Activated CD8-positive, alpha-beta memory T cell treated with anti-CD3 and anti-CD28 coated beads, Interleukin-2, amount 50 U/mL, for 4 hours (primary cell): ENCODE measurements around the gene SPTBN5.

ENCODE experiments used
- DNase-seq: peaks from one replicate; pipeline ENCODE4 v3.0.0-alpha.2; 2020

The SPTBN5 gene

DNA sequence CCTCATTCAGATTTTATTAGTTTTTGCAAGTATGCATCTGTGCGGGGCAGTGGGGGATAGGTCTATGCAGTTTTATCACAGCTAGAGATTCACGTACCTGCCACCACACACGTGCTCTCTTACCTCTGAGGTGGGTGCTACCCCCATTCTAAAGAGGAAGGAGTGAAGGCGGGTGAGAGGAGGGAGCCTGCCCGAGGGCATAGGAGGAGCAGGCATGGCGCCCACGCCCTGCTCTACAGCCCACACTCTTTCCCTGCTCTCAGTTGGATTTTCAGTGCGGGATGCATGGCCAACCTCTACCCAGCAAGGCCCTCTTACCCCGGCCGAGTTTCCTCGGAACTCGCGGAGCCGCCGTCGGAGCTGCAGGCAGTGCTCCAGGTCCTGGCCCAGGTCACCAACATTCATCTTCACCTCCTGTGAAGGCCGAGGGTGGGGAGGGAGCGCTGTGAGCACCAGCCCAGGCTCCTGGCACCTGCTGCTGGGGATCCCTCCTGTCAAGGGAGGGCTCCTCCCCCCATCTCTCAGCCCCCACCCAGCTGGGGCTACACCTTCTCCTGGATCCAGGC is 28.3 kb downstream of the SPTBN5 start:
- DNase-seq, result no peak

DNA sequence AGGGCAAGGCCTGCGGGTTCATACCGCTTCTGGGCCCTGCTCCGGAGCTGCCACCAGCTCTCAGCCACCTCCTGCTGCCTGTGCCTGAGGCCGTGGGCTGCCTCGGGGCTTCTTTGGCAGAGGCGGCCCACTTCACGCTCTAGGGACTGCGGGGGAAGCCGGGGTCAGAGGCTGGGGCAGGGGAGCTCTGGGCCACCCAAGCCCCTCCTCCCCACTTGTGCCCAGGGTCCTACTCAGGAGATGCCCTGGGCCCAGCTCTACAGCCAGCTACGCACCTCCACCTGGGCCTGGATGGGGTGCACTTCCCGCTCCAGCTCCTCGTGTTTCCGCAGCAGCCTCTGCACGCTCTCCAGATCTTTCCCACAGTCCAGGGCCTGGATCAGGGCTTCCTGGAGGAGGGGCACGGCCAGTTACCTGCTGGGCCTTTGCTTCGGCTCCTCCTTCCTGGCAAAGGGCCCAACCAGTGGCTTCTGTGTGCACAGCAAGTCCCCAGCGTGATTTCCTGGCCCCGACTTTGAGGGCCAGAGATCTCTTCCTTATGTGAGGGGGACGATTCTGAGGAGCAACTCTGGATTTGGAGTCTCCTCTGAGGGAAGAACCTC is 31.2 kb downstream of the SPTBN5 start:
- no peak for DNase-seq

DNA sequence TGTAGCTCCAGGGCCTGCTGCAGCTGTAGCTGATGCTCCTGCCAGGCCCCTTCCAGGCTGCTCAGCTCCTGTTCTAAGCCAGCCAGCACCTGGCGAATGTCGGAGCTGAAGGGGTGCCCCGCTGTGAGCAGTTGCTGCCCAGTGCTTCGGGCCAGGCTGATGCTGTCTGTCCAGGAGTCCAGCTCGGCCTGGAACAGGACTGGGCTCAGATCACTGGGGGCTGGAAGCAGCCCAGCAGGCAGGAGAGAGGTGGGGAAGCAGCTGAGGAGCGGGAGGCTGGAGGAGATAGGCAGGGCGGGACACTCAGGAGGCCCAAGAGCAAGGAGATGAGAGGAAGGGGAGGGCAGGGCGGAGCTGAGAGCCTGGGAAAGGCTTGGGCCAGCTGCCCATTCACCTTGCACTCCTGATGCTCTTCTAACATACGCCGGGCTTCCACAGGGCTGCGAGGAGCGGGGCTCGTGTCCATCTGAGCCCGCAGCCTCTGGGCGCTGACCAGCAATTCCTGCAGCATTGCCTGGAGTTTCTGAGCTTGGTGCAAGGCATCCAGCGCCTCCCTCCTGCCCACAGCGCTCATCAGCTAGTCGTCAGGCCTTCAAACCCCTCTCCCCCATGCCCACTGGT is 32.0 kb downstream of the SPTBN5 start:
- DNase-seq, result no peak

DNA sequence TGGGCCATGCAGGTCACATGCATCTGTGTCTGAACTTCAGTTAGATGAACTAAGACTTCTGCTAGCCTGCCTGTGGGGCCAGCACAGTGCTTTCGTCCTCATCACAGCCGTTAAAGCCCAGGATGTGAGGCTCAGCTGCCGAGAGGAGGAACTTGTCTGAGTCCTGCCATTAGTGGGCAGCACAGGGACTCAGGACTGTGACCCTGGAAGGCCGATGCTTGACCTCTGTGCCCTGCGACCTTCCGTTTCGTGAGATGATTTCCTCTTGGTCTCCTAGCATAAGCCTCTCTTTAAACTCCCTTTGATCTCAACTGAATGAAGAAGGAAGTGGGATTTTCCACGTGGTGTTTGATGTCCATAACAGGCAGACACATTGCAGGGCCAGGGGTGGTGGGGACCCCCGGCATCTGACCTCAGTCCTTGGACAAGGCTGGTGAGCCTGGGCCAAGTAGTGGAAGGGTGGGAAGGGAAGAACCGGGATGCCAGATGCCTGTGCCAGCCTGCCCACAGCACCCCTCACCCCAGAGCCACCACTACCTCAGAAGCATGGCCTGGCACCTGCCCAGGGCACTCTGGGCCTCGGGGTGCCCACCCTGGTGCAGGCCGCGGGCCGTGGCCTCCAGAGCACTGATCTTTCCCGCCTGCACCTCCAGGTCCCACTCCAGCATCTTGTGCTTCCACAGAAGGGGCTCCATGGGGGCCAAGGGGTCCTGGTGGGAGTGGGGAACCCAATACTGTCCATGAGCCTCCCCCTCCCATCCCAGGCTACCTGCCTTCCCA is 33.6 kb downstream of the SPTBN5 start:
- no peak for DNase-seq

DNA sequence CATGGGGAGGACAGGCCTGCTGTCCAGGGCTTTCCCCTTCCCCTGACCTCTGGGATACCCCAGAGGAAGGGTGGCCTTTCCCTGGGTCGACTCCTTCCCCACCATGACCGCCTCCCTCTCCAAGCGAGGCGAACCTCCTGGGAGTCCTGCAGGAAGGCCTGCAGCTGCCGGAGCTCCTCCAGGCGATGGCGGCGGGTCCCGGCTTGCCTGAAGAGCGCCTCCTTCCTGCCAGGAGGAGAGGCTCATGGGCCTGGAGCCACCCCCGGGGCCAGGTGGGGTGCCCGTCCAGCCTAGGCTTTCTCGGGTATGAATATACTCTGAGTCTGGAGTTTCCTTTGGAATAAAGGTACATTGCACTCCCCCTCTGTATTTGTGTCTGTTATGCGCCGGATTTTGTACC is 35.1 kb downstream of the SPTBN5 start:
- no peak for DNase-seq

DNA sequence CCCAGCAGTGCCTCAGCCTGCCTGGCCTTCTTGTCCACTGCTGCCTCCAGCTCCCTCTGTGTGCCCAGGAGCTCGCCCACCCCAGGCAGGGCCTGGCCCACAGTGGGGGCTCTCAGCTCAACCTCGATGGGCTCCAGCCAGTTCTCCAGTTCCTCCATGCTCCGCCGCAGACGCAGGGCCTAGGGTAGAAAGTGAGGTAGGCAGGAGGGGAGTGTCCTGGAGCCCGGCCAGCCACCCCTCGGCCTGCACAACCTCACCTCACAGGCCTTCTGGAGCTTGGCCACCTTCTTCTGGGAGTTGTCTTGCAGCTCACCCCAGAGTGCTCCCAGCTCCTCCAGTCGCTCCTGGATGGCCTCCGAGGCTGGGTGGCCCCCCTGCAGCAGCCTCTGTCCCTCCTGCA is 36.5 kb downstream of the SPTBN5 start:
- no peak for DNase-seq

DNA sequence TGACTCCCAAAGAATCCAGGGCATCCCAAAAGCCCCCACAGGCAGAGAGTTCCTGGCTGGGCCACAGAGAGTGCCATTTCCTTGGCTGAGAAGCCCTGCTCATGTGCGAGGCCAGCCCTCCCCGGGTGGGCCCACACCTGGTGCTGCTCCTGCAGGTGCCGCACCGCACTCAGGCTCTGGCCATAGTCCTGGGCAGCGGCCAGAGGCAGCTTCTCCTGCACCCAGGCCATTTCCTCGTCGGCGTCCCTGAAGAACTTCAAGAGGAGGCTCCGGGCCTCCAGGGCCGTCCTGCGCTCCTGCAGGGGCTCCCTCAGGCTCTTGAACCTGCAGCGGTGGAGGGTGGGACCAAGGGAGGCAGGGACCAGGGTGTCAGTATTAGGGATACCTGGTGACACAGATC is 37.1 kb downstream of the SPTBN5 start:
- no peak for DNase-seq

DNA sequence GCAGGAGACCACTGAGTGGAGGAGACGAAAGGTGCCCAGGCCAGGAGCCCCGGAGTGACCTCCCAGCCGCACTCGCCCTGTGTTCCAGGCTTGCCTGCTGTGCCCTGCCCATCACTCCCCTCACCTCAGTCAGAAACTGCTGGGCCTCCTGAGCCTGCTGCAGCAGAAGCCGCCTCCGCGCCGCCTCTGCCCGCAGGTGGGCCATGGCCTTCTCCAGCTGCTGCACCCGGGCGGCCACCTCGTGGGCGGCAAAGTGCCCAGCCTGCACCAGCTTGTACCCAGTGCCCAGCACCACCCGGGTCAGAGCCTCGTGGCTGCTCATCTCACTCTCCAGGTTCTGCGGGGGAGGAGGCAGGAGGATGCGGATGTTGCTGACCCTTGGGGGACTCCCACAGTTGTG is 37.6 kb downstream of the SPTBN5 start:
- no peak for DNase-seq

DNA sequence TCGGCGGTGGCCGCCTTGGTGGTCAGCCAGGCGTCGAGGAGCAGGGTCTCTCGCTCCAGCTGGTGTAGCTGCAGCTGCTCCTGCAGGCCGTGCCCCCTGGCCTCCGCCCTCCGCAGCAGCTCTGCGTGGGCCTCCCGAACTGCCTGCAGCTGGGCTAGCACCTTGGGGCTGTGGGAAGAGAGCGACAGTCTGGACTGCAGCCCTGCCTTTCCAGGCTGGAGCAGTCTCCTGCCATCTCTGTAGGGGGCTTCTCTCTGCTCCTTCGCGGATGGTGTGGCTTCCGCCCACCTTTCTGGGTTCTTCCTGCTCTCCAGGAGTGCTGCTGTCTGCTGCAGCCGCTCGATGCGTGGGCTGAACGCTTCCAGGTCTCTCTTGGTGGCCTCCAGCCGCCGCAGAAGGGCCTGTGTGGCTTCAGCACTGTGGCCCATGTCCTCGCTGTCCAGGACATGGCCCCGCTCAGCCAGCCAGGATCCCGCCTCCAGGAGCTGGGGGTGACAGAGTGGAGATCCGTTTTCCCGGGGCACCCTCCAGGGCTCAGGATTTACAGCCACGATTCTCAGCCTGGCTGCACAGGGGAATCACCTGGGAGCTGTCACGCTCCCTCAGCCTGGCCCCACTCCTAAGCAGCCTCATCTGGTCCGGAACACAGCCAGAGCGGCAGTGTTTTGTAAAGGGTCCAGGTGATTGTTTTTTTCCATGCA is 38.4 kb downstream of the SPTBN5 start:
- no peak for DNase-seq

DNA sequence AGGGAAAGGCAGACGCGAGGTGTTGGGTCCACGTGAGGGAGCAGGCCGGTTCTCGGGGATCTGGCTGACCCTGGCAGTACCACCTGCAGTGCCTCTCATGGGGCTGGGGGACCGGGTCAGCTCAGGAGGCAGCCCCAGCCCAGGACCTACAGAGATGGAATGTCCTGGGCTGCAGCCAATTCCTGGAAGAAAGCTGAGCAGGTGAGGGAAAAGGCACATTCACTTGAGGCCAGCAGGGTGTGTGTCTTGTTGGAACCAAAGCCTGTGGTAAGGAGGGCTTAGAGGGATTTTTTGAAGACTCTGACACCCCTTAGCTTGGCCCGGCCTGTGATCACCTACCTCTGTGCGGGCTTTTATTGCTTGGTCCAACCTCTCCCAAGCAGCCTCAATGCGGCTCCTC is 39.4 kb downstream of the SPTBN5 start:
- no peak for DNase-seq

DNA sequence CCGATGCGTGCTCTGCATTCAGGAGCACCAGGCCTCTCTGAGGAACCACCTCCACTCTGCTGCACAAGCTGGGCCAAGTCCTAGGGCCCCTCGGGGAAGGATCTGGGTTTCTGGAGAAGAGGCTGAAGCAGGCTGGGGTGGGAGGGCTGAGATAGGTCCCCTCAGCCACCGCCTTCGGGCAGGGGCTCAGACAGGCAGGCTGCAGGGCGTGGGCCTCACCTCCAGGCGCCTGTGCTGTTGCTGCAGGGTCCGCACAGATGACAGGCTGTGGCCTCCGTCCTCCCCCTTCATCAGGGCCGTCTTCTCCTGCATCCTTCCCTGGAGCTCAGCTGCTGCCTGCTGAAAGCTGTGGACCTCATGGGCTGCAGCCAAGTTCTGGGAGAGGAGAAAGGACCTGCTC is 40.0 kb downstream of the SPTBN5 start:
- DNase-seq, result no peak

DNA sequence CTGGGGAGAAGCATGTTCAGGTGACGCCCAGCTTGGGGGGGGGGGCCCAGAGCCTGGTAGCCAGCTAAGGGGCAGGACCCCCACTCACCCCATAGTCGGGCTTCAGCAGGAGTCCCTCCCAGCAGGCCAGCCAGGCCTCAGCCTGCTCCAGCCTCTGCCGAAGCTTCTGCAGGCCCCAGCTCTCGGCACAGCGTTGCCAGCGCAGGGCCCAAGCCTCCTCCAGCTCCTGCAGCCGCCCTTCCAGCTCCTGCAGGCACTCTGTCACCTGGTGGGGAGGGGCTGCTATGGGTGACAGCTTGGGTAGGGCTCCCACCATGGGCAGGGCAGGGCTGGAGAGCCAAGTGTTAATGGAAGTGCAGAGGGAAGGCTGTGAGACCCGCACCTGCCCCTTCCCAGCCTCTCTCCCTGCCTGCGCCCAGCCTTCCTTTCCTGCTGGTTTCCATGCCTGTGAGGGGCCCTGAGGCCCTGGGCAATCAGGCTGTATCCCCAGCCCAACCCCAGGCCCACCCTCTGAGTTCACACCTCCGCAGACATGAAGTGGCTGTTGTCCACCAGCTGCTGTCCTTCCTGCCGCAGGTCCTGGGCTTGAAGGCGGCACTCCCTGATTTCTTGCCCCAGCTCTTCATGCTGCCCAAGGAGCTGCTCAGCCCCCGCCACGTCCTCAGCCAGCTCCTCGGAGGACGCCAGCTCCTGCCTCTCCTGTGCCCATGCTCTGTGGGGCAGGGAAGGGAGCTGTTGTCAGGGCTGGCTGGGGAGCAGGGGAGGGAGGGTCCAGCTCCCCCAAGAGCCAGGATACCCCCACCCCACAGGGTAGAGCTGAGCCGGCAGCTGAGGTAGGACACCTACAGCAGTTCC is 40.9 kb downstream of the SPTBN5 start:
- no peak for DNase-seq

DNA sequence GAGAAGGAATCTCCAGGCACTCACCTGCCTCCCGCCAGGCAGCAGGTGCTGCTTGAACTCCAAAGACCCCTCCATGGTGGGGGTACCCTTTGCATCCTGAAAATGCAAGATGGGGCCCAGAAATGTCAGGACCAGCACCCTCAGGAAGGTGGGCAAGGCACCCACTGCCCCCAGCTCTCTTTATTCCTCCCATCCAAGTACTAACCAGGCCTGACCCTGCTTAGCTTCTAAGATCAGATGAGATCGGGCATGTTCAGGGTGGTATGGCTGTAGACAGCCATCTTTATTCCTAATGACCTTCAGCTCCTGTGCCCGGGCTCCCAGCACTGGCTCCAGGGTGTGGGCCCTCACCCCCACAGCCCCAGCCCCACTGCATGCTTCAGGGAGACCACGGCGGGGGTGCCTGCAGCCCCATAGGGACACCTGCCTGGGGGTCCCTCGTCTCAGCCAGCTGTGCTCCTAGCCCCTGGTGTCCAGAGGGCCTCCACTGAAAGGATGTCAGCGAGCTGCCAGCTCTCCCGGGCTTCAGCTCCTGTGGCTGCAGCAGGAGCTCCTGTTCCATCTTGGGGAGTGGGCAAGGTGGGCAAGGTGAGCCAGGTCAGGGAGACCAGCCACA is 42.0 kb downstream of the SPTBN5 start:
- DNase-seq, result no peak

DNA sequence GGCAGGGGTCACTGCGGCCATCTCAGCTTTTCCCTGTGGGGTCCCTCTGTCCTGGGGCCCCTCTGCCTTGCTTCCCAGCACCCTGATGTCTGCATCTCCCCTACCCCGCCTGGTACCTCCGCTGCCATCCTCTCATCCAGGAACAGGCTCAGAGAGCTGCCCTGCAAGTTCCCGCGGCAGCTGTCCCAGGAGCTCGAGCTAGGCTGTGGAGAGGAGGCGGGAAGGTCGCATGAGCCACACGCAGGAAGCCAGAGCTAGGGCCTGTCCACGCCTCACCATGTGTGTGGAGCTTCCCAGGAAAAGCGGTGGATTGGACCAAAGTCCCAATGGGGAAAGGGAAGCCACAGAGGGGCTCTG is 42.7 kb downstream of the SPTBN5 start:
- DNase-seq, result no peak

DNA sequence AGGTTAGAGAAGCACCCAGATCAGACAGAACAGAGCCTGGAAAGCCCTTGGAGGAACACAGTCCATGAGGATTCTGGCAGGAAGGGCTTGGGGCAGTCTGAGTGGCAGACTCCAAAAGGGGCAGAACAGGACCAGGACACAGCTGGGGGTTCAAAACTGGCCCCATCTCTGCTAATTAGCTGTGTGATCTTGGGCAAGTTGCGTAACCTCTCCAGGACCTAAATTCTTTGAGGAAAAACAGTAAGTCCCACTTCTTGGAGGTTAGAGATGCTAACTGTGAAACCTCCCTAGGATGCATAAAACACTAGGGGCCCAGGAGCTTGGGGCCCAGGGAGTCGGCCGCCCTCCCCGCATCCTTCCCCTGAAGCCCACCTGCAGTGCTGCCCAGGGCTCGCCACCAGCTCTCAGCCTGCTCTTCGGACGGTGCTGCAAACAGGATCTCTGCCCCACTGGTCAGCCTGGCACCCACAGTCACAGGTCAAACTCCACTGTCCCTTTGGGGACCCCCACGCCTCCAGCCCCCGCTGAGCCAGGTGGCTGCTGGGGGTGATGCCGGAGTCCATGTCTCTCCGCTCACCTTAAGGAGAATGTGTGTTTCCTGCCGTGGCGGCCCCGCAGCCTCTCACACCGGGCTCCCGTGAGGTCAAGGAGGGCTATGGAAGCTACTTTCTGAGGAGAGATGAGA is 43.2 kb downstream of the SPTBN5 start:
- DNase-seq, result no peak

DNA sequence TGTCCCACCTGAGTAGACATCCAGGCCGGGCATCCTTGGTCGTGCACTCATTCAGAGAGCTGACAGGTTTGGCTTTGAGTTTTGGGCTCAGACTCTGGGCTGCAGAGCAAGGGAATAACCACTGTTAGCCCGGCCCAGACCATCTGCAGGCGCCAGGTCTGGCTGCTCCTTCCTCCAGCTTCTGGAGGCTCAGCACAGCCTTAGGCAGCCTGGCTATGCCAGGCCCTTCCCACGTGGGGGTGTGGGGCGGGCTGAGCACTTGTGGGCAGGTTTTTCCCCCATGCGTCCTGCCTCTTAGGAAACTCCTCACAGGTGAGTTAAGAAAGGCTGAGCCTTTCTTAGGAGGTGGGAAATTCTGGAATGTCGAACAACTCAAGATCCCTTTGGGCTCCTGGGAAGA is 44.0 kb downstream of the SPTBN5 start:
- no peak for DNase-seq

DNA sequence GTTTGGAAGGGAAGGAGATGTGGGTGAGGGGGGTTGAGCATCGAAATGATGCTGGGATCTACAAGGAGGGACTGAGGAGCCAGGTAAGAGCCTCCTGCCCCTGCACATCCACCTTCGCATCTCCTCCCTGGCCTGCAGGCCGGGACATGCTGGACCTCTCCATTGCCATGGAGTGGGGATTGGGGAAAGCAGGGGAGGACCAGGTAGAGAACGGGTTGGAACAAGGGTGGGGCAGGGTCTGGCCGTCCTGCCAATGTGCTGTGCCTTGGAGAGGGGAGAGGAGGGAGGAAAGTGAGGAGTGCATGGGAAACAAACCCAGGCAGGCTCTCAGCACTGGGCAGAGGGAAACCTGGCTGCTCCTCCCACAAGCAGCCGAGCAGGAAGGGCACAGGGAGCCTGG is 44.6 kb downstream of the SPTBN5 start:
- DNase-seq, result no peak

DNA sequence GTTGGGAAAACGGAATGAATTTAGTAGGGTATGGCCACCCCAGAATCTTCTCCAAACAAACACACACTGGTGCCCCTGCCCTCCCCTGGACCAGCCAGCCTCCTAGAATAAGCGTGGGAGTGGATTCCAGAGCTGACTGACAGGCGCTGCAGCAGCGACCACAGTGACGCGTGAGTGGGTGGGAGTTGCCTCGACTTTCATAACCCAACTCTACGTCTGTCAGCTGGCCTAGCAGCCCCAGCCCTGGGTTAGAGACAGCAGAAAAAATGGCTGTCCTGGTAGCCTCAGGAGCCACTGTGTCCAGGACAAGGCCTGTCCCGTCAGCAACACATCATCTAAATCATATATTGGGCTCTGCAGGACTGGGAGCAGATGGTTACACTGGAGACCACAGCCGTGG is 45.2 kb downstream of the SPTBN5 start:
- DNase-seq, result no peak

DNA sequence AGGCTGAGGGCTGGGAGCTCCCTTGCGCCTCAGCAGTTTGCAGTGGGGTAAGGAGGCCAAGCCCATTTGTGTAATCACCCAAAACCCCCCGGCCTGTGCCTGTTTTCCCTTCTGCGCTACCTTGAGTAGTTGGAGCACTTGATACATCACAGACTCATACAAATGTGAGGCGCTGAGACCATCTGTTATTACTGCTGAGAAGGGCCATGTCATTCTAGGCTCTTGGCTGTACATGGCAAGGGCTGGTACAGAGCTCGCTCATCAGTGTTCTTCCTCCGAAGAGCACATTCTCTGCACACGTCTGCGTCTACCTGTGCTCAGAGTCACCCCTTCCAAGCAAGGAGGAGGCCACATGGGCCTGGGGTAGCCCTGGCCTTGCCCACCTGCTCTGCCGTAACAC is 45.9 kb downstream of the SPTBN5 start:
- DNase-seq, result no peak

DNA sequence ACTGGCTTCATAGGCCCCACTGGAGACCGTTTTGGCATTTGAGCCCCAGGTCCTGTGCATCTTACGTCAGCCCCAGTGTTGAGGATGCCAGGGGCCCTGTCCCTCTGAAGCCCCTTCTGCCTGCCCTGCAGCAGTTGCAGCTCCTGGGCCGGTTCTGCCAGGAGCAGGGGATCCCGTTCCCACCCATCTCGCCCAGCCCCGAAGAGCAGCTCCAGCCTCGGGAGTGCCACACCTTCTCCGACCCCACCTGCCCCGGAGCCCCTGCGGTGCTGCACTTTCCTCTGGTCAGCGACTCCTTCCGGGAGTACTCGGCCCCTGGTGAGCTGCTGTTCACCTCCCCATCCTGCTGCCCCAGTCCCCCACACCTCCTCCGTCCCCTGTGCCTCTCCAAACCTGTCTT is 46.6 kb downstream of the SPTBN5 start:
- no peak for DNase-seq

DNA sequence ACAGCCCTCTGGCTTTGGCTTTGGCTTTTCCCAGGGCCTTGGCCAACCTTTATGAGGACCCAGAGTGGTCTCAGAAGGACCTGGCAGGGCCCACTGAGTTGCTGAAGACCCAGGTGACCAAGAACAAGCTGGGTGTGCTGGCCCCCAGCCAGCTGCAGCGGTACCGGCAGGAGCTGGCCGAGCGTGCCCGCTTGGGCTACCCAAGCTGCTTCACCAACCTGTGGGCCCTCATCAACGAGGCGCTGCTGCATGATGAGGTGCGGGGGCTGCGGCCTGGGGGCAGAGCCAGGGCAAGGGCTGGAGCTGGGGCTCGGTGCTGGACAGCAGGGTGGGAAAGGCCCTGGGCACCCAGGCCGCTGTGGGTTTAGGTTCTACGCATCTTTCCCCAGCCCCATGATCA is 49.0 kb downstream of the SPTBN5 start:
- no peak for DNase-seq

DNA sequence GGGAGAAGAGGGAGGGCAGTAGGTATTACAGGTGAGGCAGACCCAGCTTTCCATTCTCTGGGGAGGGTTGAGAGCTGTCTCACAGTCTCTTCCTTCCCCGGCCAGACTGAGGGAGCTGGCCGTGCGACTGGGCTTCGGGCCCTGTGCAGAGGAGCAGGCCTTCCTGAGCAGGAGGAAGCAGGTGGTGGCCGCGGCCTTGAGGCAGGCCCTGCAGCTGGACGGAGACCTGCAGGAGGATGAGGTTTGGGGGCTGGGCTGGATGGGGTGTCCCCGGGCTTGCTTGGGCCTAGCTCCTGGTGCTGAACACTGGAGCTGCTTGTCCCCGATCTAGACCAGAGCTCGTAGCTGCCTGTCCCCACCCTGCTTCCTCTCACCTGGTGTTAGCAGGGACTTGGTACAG is 50.3 kb downstream of the SPTBN5 start:
- no peak for DNase-seq
